Body of pancreas (tissue), 4 donors: ENCODE results near the gene CYBB. TPM values are rescaled to one million over a fixed set of nuclear protein-coding genes. Genes with fewer than 3 reads are reported as not detected.

ENCODE experiments used
- ATAC-seq: fragments of 150-250 bp; one replicate; pipeline ENCODE4 v1.9.1; 2016
- DNase-seq, 4 donors: peaks; one replicate each; pipeline ENCODE4 v3.0.0-alpha.2; 2019
- H3K27ac ChIP-seq, 4 donors: fragments of 200-600 bp; sonication (generic); 1 replicate in 3 of 4; 2 replicates in 1 of 4; pipeline versions ENCODE4 v1.5.1 to v1.6.1; 2016 to 2019; ENCODE audit warnings: mild to moderate bottlenecking in 1 of 4, mixed read lengths in 1 of 4, moderate library complexity in 1 of 4
- H3K27me3 ChIP-seq, 2 donors: fragments of 200-600 bp; sonication (generic); one replicate each; pipeline ENCODE4 v1.6.0; 2016; ENCODE audit warnings: mild to moderate bottlenecking in 1 of 2
- H3K36me3 ChIP-seq, 2 donors: fragments of 200-600 bp; sonication (generic); replicated peaks in 1 of 2; 2 replicates each; pipeline ENCODE4 v1.5.1; 2016; ENCODE audit warnings: low read depth in 2 of 2; ENCODE audit not compliant: insufficient read depth in 1 of 2
- H3K4me1 ChIP-seq: fragments of 200-600 bp; sonication (generic); one replicate; pipeline ENCODE4 v1.6.0; 2016
- H3K4me3 ChIP-seq, 2 donors: fragments of 200-600 bp; sonication (generic); 1 replicate in 1 of 2; 2 replicates in 1 of 2; pipeline ENCODE4 v1.5.1; 2016 to 2019
- H3K9me3 ChIP-seq, 3 donors: fragments of 200-600 bp; sonication (generic); 1 replicate in 2 of 3; 2 replicates in 1 of 3; pipeline ENCODE4 v1.5.1; 2016
- CTCF ChIP-seq, 7 experiments: fragments of 450-650 bp in 4 of 7; fragments of 200-600 bp in 3 of 7; sonication (generic) in 3 of 7; IDR thresholded peaks; one replicate each; pipeline ENCODE4 v1.5.1; 2016 to 2019; ENCODE audit warnings: antibody characterized with exemption in 7 of 7
- POLR2A ChIP-seq, 3 donors: fragments of 450-650 bp; IDR thresholded peaks; one replicate each; pipeline ENCODE4 v1.6.1; 2016; ENCODE audit warnings: antibody characterized with exemption in 3 of 3, mild to moderate bottlenecking in 2 of 3
- WGBS, 2 donors: methylation state at CpG; one replicate each; pipeline ENCODE4 v1.1.5; 2017; 5-methylcytosine and 5-hydroxymethylcytosine counted together
- intact Hi-C: fragments of 100-400 bp; cut with DNase I; formaldehyde crosslinking; loops from one replicate; pipeline ENCODE4 v1.15.1; 2023
- total RNA-seq, 2 donors: library from RNA; depleted of rRNA; stranded (reverse); fragments of >200 nt; gene quantifications; one replicate each; pipeline ENCODE4 v1.1.0, GENCODE V29; 2016

The CYBB gene
- total RNA-seq, 2 donors from 2014 or later, result 3.6 to 11.2 TPM

GRCh38 chrX:37818031-37818430 lies 38.2 kb downstream of the CYBB start:
- Histone ChIP-seq H3K36me3 (no peaks in the 10 kb centered on the region), H3K4me3 (no peak overlapping the region), H3K27me3 (no peaks in the 10 kb centered on the region), H3K4me1 (no peaks in the 10 kb centered on the region), H3K27ac (no peak overlapping the region), H3K9me3 (no peaks in the 10 kb centered on the region)
- TF ChIP-seq POLR2A (IDR thresholded peaks at IDR 0.05) (no peak), CTCF (IDR thresholded peaks at IDR 0.05) (no peak)
- intact Hi-C loops, result no loop called here
- 37 to 49% methylated on average over 2 of the region's 2 CpGs for WGBS, 2 donors
- DNase-seq, result no peak
- ATAC-seq, result no peak

- WGBS, 2 donors, result 69% methylated on average over 1 of the region's 1 CpG
- H3K9me3 ChIP-seq, result no peaks in the 10 kb centered on the region
- ATAC-seq (no peak), DNase-seq (no peak)
- H3K27me3 ChIP-seq, result no peaks in the 10 kb centered on the region
- intact Hi-C loops, result loop anchor here (10.0 kb wide), 1 partner anchor 66 kb away; no protein-coding TSS in a partner anchor
- H3K27ac ChIP-seq, result no peak overlapping the region
- no peak for TF ChIP-seq POLR2A (IDR thresholded peaks at IDR 0.05)
- TF ChIP-seq CTCF (IDR thresholded peaks at IDR 0.05), result no peak
- H3K36me3 ChIP-seq, result no peaks in the 10 kb centered on the region
- H3K4me1 ChIP-seq, result peaks cover 9% of the 10 kb centered on the region
- no peak overlapping the region for H3K4me3 ChIP-seq
Measured at GRCh38 chrX:37820646-37821045, 40.8 kb downstream of the CYBB start.

GRCh38 chrX:37824491-37825214 lies 44.8 kb downstream of the CYBB start:
- H3K36me3 ChIP-seq, result no peaks in the 10 kb centered on the region
- no peak overlapping the region for H3K27ac ChIP-seq
- intact Hi-C loops, result loop anchor here (10.0 kb wide), 1 partner anchor 70 kb away; no protein-coding TSS in a partner anchor
- DNase-seq (no peak), ATAC-seq (peak; percentile 18)
- H3K27me3 ChIP-seq, result no peaks in the 10 kb centered on the region
- H3K4me3 ChIP-seq, result no peak overlapping the region
- WGBS, 2 donors, result 19 to 33% methylated on average over 1 of the region's 1 CpG
- TF ChIP-seq POLR2A (IDR thresholded peaks at IDR 0.05) (no peak), CTCF (IDR thresholded peaks at IDR 0.05) (no peak)
- H3K4me1 ChIP-seq, result peaks cover 9% of the 10 kb centered on the region
- H3K9me3 ChIP-seq, result no peaks in the 10 kb centered on the region

- intact Hi-C loops, result loop anchor here (10.0 kb wide), 1 partner anchor 71 kb away; no protein-coding TSS in a partner anchor
- H3K36me3 ChIP-seq, result no peaks in the 10 kb centered on the region
- TF ChIP-seq CTCF (IDR thresholded peaks at IDR 0.05), result peak; percentile 61 to 89 (median 83)
- no peak for TF ChIP-seq POLR2A (IDR thresholded peaks at IDR 0.05)
- no peaks in the 10 kb centered on the region for H3K27me3 ChIP-seq
- DNase-seq, result peak; percentile 46 to 68 (median 56)
- no peaks in the 10 kb centered on the region for H3K9me3 ChIP-seq
- no peak overlapping the region for H3K4me3 ChIP-seq
- H3K27ac ChIP-seq, result no peak overlapping the region
- WGBS, 2 donors, result 0 to 2% methylated on average over 2 to 3 of the region's 3 CpGs
- peak; percentile 58 for ATAC-seq
- peaks cover 9% of the 10 kb centered on the region for H3K4me1 ChIP-seq
Measured at GRCh38 chrX:37825215-37825842, 45.5 kb downstream of the CYBB start.
